Type B pancreatic cell (in vitro differentiated cells): ENCODE measurements around the gene AFAP1L1. TPM values are rescaled to one million over a fixed set of nuclear protein-coding genes. Genes with fewer than 3 reads are reported as not detected.

ENCODE experiments used
- DNase-seq: peaks from one replicate; pipeline ENCODE4 v3.0.0; 2021; ENCODE audit warnings: mixed read lengths; ENCODE audit not compliant: unreplicated experiment; ENCODE audit errors: extremely low spot score
- H3K27ac Mint-ChIP-seq: 2 replicates; pipeline ENCODE4 v1.8.0; 2021; ENCODE audit warnings: mild to moderate bottlenecking, mixed read lengths
- H3K27me3 Mint-ChIP-seq: 2 replicates; pipeline ENCODE4 v1.8.0; 2021; ENCODE audit warnings: mixed read lengths
- H3K36me3 Mint-ChIP-seq: 2 replicates; pipeline ENCODE4 v1.8.0; 2021; ENCODE audit warnings: mixed read lengths
- H3K4me1 Mint-ChIP-seq: one replicate; pipeline ENCODE4 v1.8.0; 2021; ENCODE audit warnings: mixed read lengths; ENCODE audit not compliant: unreplicated experiment
- H3K4me3 Mint-ChIP-seq: 2 replicates; pipeline ENCODE4 v1.8.0; 2021; ENCODE audit warnings: mild to moderate bottlenecking, mixed read lengths
- H3K9me3 Mint-ChIP-seq: 2 replicates; pipeline ENCODE4 v1.8.0; 2021; ENCODE audit warnings: mixed read lengths
- total RNA-seq: library from RNA; stranded (reverse); gene quantifications from 2 replicates; pipeline ENCODE4 v1.2.1, GENCODE V29; 2021; ENCODE audit warnings: low replicate concordance
- TF ChIP-seq, protein P1 (sequence below): fragments of 200-600 bp; sonication (generic); conservative IDR thresholded peaks from 2 replicates; pipeline ENCODE4 v1.5.0; 2021; ENCODE audit warnings: antibody characterized with exemption, mild to moderate bottlenecking

AFAP1L1 gene
- total RNA-seq, 1 donor from 2014 or later = 6.4 TPM

DNA sequence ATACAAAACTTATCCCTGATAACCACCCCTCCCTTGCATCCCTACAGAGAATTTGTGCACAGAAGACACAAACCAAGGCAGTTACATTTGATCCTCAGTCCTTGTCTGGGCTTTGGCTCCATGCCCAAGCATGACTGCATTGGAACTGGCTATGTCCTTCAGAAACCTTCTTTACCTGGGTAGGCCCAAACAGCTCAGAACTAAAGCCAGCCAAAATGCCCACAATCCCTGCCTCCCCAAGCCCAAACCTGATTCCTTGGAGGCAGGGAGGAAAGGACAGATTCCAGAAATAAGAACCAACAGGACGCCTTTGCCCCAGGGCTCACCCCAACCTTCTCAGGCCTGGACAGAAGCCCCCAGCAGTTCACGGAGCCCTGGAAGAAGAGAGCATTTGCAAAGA, 99.2 kb downstream of the AFAP1L1 start:
- Mint-ChIP-seq H3K4me1 (peaks cover 14% of the 10 kb centered on the region), H3K4me3 (no peak overlapping the region), H3K36me3 (no peaks in the 10 kb centered on the region), H3K27me3 (peaks cover 3% of the 10 kb centered on the region), H3K27ac (no peak overlapping the region), H3K9me3 (no peaks in the 10 kb centered on the region)
- no peak for DNase-seq
- TF ChIP-seq, protein P1, sequence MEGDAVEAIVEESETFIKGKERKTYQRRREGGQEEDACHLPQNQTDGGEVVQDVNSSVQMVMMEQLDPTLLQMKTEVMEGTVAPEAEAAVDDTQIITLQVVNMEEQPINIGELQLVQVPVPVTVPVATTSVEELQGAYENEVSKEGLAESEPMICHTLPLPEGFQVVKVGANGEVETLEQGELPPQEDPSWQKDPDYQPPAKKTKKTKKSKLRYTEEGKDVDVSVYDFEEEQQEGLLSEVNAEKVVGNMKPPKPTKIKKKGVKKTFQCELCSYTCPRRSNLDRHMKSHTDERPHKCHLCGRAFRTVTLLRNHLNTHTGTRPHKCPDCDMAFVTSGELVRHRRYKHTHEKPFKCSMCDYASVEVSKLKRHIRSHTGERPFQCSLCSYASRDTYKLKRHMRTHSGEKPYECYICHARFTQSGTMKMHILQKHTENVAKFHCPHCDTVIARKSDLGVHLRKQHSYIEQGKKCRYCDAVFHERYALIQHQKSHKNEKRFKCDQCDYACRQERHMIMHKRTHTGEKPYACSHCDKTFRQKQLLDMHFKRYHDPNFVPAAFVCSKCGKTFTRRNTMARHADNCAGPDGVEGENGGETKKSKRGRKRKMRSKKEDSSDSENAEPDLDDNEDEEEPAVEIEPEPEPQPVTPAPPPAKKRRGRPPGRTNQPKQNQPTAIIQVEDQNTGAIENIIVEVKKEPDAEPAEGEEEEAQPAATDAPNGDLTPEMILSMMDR = no peak

DNA sequence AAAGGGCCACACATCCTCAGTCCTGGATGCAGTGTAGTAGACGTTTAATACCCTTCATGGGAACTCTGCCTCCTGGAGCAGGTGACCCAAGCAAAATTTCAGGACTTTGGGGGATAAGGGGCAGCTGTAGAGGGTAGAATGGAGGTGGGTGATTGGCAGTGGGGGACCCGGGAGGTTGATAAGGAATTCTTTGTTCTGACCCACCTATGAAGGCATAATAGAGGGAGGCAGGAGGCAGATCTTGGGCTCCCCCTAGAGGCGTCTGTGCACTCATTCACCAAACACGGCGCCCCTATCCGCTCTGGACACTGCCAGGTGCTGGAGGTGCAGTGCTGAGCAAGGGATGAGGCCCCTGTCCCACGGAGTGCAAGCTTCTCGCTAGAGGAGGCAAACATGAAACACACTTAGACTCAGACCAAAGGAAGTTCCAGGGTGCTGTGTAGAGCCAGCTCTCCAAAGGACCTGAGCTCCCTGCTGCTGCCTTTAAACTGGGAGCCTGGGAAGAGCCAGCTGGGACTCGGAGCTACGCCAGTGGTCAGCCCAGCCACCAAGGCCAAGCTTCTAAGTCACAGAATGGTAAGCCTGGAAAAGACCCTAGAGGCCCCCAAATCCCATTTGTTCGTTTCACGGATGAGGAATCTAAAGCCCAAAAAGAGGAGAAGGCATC, 99.8 kb downstream of the AFAP1L1 start:
- H3K4me3 Mint-ChIP-seq = no peak overlapping the region
- no peak overlapping the region for H3K27ac Mint-ChIP-seq
- no peak for DNase-seq
- no peaks in the 10 kb centered on the region for H3K36me3 Mint-ChIP-seq
- H3K27me3 Mint-ChIP-seq = peaks cover 3% of the 10 kb centered on the region
- H3K4me1 Mint-ChIP-seq = peaks cover 14% of the 10 kb centered on the region
- TF ChIP-seq, protein P1 = peak; percentile 79
- no peaks in the 10 kb centered on the region for H3K9me3 Mint-ChIP-seq

DNA sequence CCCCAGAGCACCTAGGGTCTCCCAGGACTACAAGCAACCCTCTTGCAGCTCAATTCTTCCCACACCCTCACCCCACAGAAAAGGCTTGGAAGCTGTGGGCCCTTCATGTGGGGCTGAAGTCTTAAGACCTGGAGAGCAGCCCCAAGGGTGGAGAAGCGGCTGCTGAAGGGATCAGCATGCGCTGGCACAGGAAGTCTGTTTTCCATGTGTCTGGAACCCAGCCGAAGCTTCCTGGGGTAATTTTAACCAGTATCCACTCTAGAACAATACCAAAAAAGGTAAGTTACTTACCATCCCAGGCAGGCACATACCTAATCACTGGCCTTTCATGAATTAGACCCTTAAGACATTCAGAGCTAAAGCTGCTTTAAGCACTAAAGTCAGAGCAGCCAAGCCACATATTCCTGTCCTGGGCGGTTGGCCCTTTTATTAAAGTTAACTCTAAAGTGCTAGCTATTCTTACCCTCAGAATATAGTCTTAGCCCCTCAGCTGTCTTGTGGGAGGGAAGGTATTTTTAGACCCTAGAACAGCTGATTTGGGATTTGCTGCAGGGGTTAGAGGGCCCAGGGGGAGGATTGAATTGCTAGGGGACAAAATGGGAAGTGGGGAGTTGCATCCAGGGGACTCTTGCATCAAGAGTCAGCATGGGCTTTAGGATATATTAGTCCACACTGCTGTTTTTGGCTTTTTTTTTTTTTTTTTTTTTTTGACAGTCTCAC, 100.6 kb downstream of the AFAP1L1 start:
- TF ChIP-seq, protein P1 = no peak
- Mint-ChIP-seq H3K4me1 (peaks cover 10% of the 10 kb centered on the region), H3K9me3 (no peaks in the 10 kb centered on the region), H3K27ac (no peak overlapping the region), H3K36me3 (no peaks in the 10 kb centered on the region), H3K27me3 (peaks cover 3% of the 10 kb centered on the region), H3K4me3 (no peak overlapping the region)
- DNase-seq = no peak

DNA sequence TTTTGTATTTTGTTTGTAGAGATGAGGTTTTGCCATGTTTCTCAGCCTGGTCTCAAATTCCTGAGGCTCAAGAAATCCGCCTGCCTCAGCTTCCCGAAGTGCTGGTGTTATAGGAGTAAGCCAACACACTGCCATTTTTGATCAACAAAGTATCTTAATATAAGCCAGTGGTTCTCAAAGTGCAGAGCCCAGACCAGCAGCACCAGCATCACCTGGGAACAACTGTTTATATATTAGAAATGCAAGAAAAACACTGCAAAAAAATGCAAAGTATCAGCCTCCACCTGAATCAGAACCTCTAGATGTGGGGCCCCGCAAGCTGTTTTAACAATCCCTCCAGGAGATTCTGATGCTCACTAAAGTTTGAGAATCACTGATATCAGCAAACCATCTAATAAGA, 101.3 kb downstream of the AFAP1L1 start:
- no peak for DNase-seq
- no peaks in the 10 kb centered on the region for H3K36me3 Mint-ChIP-seq
- H3K4me1 Mint-ChIP-seq = peaks cover 5% of the 10 kb centered on the region
- H3K27ac Mint-ChIP-seq = no peak overlapping the region
- TF ChIP-seq, protein P1 = no peak
- H3K4me3 Mint-ChIP-seq = no peak overlapping the region
- peaks cover 3% of the 10 kb centered on the region for H3K27me3 Mint-ChIP-seq
- H3K9me3 Mint-ChIP-seq = no peaks in the 10 kb centered on the region

DNA sequence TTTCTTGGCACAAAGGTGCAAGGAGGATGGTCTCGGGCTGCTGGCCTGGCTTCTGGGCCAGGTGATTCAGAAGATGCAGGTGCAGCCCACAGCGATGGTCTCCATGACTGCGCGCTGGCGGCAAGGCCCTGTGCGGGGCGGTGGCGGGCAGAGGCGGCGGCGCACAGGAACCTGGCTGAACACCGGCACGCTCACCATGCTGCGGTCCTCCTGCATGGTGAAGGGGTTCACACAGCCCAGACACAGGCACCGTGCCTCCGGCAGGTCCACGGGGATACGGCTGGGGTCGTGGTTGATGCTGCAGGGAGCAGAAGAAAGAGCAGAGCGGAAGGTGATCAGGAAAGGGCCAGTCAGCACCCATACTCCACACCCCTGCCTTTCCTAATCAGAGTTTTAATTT, 102.6 kb downstream of the AFAP1L1 start:
- Mint-ChIP-seq H3K27me3 (peaks cover 3% of the 10 kb centered on the region), H3K9me3 (no peaks in the 10 kb centered on the region), H3K4me1 (peaks cover 17% of the 10 kb centered on the region), H3K36me3 (no peaks in the 10 kb centered on the region), H3K27ac (no peak overlapping the region), H3K4me3 (no peak overlapping the region)
- no peak for DNase-seq
- TF ChIP-seq, protein P1 = no peak
